Fibroblast of villous mesenchyme (primary cell): ENCODE data around the gene TEAD1. TPM values are rescaled to one million over a fixed set of nuclear protein-coding genes. Genes with fewer than 3 reads are reported as not detected.

ENCODE experiments used
- DNase-seq: peaks from one replicate; pipeline ENCODE4 v3.0.0-alpha.2; 2010; ENCODE audit warnings: low read depth
- H3K4me3 ChIP-seq: 2 replicates; pipeline ENCODE4 v1.5.1; 2011; ENCODE audit warnings: low read depth, mild to moderate bottlenecking, low read length
- total RNA-seq: library from RNA; depleted of rRNA; stranded (reverse); fragments of >200 nt; gene quantifications from 2 replicates; pipeline ENCODE4 v1.2.3, GENCODE V29; 2012
- TF ChIP-seq, protein P1 (sequence below): IDR thresholded peaks from 2 replicates; pipeline ENCODE4 v1.5.1; 2012; ENCODE audit warnings: low read depth, mild to moderate bottlenecking, low read length; ENCODE audit not compliant: insufficient read depth

Gene TEAD1
- total RNA-seq, 1 donor, result 244 TPM

DNA sequence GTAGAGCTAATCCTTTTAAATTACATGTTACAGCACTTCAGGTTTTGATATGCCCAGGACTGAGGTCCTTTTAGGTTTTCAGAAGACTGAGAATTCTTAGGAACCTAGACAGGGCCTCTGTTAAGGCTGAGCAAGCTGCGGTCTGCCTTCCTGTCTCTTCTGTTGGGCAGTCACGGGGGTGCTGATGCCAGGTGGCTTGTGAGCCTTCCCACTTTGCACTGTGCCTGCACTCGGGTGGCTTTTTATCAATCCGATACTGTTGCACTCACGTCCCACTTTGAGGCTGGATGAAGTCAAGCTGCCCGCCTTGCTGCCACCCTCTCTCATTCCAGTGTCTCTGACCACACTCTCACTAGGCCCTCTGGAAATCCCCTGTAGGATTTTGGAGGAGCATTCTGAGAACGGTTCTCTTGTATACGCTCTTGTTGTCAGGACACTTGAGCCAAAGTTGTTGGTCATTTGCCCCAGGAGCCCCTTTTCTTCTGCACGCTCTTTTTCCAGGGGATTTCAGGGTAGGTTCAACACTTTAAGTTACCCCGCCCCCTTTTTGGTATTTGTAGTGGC is 141.8 kb downstream of the TEAD1 start:
- DNase-seq, result peak; percentile 45
- H3K4me3 ChIP-seq, result no peak overlapping the region
- TF ChIP-seq, protein P1, sequence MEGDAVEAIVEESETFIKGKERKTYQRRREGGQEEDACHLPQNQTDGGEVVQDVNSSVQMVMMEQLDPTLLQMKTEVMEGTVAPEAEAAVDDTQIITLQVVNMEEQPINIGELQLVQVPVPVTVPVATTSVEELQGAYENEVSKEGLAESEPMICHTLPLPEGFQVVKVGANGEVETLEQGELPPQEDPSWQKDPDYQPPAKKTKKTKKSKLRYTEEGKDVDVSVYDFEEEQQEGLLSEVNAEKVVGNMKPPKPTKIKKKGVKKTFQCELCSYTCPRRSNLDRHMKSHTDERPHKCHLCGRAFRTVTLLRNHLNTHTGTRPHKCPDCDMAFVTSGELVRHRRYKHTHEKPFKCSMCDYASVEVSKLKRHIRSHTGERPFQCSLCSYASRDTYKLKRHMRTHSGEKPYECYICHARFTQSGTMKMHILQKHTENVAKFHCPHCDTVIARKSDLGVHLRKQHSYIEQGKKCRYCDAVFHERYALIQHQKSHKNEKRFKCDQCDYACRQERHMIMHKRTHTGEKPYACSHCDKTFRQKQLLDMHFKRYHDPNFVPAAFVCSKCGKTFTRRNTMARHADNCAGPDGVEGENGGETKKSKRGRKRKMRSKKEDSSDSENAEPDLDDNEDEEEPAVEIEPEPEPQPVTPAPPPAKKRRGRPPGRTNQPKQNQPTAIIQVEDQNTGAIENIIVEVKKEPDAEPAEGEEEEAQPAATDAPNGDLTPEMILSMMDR, result no peak

DNA sequence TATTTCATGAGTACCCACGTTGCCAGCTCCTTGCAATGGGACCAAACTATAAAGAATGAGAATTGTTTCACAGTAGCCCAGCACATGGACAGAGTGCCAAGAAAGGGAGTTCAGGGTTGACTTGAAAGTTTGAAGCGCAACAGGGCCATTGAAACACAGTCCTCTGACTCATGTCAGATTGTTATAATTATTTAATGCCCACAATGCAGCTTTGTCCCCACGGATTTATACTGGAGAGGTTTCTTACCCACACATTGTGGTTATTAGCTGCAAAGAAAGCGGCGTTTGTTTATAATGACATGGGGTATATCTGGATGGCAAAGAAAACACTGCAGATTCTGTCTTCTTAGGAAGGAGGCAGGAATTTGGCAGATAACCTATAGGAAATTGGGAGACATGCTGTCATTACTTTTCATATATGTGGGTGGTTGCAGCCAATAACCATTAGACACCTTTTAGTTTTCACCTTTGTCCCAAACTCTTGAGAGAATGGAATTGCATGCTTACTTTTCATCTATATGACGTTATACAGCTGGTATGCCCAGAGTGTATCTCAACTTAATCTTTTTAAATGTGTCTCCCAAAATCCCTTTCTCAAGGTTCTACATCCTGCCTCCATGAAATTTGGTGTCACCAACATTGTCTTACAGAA is 143.6 kb downstream of the TEAD1 start:
- TF ChIP-seq, protein P1, result no peak

DNA sequence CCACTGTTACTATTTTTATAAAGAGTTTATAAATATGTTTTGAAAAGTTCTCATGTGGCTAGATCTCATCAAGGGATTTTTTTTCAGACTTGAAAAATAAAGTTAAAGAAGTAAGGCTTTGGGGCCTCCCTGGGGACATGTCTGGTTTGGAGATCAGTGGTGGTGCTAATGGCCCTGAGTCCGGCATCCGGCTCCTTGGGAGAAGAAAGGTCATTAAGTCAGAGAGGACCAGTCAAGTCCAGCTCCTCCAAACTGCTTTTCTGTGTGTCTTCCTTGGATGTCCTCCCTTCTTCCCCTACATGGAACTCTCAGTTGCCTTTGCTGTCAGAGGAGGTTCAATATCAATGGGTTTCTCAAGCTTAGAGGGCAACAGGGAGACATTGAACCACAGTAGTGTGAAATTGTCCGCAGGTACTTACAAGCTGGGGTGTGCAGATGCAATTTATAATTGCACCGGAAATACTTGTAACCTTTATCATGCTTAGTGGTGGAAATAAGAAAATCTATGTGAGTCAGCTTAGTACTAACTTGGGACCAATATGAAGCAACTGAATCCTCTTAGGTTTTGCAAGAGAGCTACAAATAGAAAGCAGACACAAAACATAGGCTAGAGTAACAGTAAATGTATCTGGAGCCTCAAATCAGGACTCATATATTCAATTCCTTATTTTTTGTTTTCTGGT is 144.3 kb downstream of the TEAD1 start:
- TF ChIP-seq, protein P1, result no peak
- DNase-seq, result peak; percentile 94
- H3K4me3 ChIP-seq, result no peak overlapping the region

More for the DNA sequence above, 143.6 kb downstream of the TEAD1 start:
- no peak for DNase-seq
- H3K4me3 ChIP-seq, result no peak overlapping the region

DNA sequence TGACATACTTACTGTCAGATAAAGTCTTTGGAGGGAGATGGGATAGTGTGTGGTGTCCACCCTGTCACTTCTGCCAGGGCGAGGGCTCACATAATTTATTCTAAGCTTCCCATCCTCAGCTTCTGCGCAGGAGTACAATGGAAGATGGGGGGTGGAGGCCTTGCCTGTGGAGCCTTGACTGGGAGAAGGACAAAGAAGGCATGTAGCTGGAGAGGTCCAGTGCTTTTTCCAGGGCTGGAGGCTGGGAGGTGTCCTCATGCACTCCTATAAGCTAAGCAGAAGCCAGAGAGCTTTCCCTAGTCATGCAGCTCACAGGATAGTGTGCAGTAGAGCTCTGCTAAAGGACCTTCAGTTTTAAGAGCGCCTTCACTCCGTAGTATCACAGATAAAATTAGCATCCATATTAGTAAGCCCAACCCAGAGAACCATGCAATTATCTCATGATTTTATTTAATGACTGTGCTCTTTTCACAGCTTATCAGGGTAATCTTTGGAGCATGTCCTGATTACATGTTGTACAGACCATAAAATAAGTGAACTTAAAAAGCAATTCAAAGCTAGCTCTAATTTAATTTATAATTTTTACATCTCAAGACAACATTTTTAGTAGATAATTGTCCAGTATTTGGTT is 148.3 kb downstream of the TEAD1 start:
- DNase-seq, result no peak
- TF ChIP-seq, protein P1, result no peak
- H3K4me3 ChIP-seq, result no peak overlapping the region

DNA sequence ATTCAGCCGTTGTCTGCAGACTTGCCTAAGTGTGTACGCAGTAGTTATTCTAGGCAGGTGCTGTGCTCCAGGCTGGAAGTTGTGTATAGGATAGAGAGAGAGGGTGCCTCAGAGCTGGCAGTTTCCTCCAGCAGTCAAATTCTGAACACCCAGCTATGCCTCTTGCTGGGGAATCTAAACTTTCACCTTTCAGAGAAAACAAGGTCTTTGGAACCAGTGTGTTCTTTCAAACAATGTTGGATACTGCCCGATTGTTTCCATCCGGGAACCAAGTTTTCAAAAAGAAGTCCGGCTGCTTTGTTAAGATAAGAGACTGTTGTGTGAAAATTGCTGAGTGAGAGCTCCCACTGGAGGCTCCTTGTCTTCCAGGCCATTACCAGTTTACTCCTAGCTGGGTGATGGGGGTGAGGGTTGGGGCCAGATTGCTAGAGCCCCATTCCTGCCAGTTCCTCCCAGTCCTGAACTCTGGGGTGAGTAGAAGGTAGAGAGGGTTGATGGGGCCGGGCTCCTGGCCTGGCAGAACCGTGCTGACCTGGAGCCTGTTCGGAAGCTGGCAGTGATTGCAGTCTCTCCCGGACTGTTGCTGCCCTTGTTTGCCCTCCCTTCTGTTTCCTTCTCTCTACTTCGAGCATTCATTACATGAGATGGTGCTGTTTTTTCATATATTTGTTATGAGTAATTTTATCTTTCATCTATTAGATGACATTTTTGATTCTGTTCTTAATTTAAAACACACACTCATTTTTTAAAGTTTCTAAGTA is 150.2 kb downstream of the TEAD1 start:
- TF ChIP-seq, protein P1, result no peak

DNA sequence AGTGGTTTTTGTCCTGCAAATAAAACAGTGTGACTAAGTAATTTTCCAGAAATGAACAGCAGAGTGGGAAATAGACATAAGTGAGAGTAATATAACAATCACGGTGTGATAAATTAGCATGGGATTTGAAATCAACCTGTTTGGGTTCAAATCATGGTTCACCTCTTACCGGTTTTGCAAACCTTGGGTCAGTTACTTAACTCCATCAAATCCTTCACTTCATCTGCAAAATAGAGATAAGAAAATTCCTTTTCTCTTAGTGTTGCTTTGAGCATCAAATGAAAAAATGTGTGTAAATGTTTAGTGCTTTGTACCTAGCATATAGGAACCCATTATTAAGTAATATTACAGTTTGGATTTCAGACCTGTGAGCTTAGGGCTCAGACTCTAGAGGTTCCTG is 152.2 kb downstream of the TEAD1 start:
- TF ChIP-seq, protein P1, result no peak
- no peak for DNase-seq
- H3K4me3 ChIP-seq, result no peak overlapping the region

More for the DNA sequence above, 150.2 kb downstream of the TEAD1 start:
- H3K4me3 ChIP-seq, result no peak overlapping the region
- no peak for DNase-seq
